Amniotic stem cell (primary cell): Measurements from ENCODE around the gene ADCY10.
"Not testable (repeated sequence)": the region's sequence is repeated elsewhere in the genome, so short reads cannot be mapped to it uniquely, and the experiment has no call there.

Experiments used
- DNase-seq: peaks from one replicate; lab custom pipeline; 2025; lab: John Stamatoyannopoulos, UW

Gene ADCY10

GRCh38 chr1:167881069-167881468, 32.9 kb downstream of the ADCY10 start:
- no peak for DNase-seq

- DNase-seq: no peak
Measured at GRCh38 chr1:167880580-167881021, 33.3 kb downstream of the ADCY10 start.

- no peak for DNase-seq
Measured at GRCh38 chr1:167879508-167879907, 34.4 kb downstream of the ADCY10 start.

GRCh38 chr1:167878372-167879160, 35.4 kb downstream of the ADCY10 start:
- no peak for DNase-seq

- no peak for DNase-seq
Measured at GRCh38 chr1:167876597-167877175, 37.2 kb downstream of the ADCY10 start.

GRCh38 chr1:167871331-167871730, 42.6 kb downstream of the ADCY10 start:
- DNase-seq: no peak

GRCh38 chr1:167869157-167870001, 44.6 kb downstream of the ADCY10 start:
- DNase-seq: not testable (repeated sequence)

- not testable (repeated sequence) for DNase-seq
Measured at GRCh38 chr1:167866739-167867414, 47.1 kb downstream of the ADCY10 start.

- DNase-seq: not testable (repeated sequence)
Measured at GRCh38 chr1:167866326-167866725, 47.6 kb downstream of the ADCY10 start.

GRCh38 chr1:167865804-167866308, 48.1 kb downstream of the ADCY10 start:
- not testable (repeated sequence) for DNase-seq

GRCh38 chr1:167865193-167865592, 48.7 kb downstream of the ADCY10 start:
- DNase-seq: not testable (repeated sequence)

- no peak for DNase-seq
Measured at GRCh38 chr1:167864392-167865032, 49.4 kb downstream of the ADCY10 start.

GRCh38 chr1:167863921-167864279, 50.0 kb downstream of the ADCY10 start:
- no peak for DNase-seq

GRCh38 chr1:167863191-167863920, 50.6 kb downstream of the ADCY10 start:
- not testable (repeated sequence) for DNase-seq

GRCh38 chr1:167862432-167863076, 51.4 kb downstream of the ADCY10 start:
- no peak for DNase-seq

GRCh38 chr1:167861664-167862381, 52.1 kb downstream of the ADCY10 start:
- DNase-seq: no peak

GRCh38 chr1:167860231-167860923, 53.6 kb downstream of the ADCY10 start:
- no peak for DNase-seq

- no peak for DNase-seq
Measured at GRCh38 chr1:167856711-167857418, 57.1 kb downstream of the ADCY10 start.
